HG03097 (cell line): ENCODE data around the gene ZNF526.
"Not testable (repeated sequence)": the region's sequence is repeated elsewhere in the genome, so short reads cannot be mapped to it uniquely, and the experiment has no call there.

Experiments used
- ATAC-seq: cut with Tn5 transposase; IDR thresholded peaks from one replicate; pipeline ENCODE4 v1.9.1; 2021; ENCODE audit not compliant: unreplicated experiment, low FRiP score

ZNF526 gene

DNA sequence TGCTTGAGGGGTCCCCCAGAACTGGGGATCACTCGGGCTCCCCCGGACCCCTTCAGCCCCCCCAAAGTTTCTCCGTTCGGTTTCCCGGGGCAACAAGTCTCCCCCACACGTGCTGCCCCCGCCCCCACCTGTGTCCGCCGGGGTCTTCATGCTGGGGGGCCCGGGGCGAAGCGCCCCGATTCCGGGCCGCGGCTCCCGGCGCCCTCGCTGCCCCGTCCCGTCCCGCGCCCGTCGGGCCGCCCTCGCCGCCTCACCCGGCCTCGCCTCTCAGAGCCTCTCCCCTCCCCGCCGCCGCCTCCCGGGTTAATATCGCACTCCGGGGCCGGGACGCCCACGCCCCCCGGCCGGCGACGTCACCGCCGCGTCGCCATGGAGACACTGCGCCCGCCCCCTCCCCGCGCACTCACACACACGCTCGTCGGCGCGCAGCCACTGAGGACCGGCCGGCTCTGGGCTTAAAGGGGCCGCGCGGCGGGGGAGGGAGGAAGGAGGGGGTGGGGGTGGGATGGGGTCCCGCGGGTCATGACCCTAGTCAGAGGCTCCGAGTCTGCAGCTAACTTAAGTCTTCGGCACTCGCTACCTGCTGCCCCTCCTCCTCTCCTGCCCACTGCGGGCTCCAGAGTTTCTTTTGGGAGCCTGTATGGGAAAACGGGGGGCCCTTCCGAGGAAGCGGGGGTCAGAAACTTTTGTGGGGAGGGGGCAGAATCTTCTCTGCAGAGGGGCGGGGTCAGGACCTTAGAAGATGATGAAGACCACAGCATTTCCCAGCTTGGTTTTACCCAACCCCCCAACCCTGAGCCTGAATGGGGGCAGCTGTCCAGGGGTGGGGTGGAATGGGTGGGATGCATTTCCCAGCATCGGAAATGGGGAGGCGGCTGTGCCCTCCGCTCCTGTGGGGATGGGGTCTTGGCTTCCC, 35.0 kb downstream of the ZNF526 start, which contains the start of gene ERF:
Gene ERF, minus strand, starts transcription at position 279 of the 916 bp plus-strand sequence. Its CDS starts 129 bp downstream, at position 150.
- ATAC-seq, result peak; percentile 68

DNA sequence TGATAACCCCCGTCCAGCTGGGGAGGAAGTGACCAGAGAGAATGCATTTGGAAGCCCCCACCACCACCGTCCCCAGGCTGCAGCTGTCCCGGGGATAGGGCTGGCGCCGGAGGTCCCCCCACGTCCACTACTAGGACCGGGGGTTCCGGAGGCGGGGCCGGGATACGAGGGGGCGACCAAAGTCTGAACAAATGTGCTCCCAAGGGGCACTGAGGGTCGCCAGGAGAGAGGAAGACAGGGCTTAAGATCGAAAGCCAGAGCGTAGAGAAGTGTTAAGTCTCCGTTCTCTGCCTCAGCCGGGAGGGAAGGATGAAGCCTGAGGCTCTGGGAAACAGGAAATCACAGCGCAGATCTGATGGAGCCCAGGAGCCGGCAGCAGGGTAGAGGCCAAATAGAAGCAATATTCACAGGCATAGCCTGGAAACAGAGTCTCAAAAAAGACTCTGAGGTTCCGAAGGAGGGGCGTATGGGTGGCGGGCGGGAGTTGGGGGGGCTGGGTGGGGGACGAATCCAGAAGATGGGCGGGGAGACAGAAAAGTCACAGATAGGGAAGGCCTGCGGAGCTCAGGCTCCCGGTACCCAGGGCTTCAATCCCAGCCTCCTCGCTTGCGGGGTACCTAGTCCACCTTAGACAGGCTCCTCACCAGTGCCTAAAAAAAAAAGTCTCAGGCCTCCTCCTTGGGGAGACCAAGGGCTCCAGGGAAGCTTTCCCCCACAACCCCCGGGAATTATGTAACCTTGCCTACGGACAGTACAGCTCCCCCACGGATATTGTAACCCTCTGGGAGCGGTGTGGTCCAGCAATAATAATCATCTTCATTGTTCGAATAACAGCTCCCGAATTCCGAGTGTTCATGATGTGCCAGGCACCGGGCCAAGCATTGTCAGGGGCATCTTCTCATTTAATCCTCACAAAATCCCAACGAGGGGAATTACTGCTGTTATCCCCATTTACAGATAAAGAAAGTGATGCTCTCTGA, 35.9 kb downstream of the ZNF526 start:
- ATAC-seq, result no peak

DNA sequence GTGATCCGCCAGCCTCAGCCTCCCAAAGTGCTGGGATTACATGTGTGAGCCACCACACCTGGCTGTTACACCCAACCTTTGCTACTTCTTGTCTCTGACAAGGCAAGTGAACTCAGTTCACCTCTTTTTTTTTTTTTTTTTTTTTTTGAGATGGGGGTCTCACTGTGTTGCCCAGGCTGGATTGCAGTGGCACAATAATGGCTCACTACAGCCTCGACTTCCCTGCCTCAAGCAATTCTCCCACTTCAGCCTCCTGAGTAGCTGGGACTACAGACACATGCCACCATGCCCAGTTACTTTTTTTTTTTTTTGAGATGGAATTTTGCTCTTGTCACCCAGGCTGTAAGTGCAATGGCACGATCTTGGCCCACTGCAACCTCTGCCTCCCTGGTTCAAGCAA, 37.7 kb downstream of the ZNF526 start:
- not testable (repeated sequence) for ATAC-seq

DNA sequence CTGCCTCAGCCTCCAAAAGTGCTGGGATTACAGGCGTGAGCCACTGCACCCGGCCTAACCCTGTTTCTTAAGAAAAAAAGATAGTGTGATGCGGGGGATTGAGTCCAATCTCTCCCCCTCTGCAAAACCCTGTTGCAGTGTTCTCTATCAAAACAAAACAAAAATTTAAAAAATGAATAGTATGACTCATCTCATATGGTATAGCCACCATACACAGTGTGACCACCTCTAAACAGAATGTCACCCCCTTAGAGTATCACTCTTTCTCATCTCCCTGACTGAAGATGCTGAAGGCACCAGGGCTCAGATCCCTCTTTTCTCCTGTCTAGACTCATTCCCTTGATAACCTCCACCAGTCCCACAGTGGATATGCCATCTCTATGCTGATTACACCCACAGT, 41.7 kb downstream of the ZNF526 start:
- no peak for ATAC-seq

DNA sequence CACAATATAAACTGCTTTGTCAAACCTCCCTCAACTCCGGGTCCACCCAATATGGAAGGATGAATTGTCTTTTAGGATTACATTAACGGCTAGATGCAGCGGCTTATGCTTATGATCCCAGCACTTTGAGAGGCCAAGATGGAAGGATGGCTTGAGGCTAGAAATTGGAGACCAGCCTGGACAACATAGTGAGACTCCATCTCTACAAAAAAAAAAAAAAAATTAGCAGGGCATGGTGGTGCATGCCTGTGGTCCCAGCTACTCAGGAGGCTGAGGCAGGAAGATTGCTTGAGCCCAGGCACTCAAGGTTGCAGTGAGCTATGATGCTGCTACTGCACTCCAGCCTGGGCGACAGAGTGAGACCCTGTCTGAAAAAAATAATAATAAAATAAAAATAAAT, 46.0 kb downstream of the ZNF526 start:
- not testable (repeated sequence) for ATAC-seq

DNA sequence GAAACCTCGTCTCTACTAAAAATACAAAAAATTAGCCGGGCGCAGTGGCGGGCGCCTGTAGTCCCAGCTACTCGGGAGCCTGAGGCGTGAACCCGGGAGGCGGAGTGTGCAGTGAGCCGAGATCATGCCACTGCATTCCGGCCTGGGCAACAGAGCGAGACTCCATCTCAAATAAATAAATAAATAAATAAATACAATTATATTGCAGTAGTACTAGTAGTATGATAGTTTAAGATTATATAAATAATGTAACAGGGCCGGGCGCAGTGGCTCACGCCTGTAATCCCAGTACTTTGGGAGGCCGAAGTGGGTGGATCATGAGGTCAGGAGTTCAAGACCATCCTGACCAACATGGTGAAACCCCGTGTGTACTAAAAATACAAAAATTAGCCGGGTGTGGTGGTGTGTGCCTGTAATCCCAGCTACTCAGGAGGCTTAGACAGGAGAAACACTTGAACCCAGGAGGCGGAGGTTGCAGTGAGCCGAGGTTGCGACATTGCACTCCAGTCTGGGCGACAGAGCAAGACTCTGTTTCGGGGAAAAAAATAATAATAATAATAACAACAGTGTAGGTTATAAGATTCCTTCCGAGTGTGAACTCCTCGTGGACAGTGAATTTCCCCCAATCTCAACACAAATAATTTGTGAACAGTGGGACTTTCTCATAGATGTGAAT, 47.0 kb downstream of the ZNF526 start:
- ATAC-seq, result not testable (repeated sequence)

DNA sequence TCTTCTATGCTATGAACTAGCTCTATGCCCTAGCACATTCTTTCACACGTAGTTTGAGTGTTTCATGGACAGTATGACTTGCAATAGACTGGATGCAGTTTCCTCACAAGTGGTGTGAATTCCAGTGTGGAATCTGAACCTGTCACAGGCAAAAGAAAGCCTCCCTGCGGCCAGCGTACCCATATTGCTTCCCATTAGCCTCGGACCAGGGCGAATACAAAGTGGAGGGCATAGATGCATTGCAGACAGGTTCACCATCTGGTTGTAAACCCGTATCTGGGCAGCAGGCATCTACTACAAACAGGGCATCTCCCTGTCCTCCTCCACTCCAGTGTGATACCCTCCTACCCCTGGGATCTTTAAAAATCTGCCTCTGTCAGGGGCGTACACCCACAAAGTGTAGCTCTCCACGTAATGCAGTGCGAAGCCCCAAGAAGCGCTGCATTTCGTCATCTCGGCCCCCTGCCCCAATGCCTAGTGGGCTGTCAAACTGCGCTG, 47.6 kb downstream of the ZNF526 start:
- no peak for ATAC-seq

DNA sequence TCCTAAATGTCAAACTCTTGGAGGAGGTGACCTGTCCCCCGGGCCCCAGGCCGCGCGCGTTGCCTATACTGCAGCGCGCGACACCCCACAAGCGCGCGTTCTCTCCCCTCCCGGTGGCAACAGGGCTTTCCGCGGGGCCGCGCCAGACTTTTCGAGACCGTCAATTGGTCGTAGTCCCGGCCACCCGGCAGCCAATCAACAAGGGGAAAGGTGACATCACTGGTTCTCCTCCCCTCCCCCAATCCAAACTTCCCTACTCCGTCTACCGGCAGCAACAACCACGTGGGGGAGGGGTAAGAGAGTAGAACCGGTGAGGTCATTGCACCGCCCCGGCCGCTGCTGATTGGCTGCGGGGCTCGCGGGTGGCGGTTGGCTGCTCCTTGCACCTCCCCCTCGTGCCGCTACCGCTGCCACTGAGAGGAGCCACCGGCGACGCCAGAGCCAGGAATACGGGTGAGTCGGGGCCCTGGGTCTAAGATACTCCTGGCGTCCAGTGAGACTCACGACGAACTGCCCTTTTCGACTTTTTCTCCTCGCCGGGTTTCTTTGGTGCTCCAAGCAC, 48.1 kb downstream of the ZNF526 start:
- ATAC-seq, result peak; percentile 47

DNA sequence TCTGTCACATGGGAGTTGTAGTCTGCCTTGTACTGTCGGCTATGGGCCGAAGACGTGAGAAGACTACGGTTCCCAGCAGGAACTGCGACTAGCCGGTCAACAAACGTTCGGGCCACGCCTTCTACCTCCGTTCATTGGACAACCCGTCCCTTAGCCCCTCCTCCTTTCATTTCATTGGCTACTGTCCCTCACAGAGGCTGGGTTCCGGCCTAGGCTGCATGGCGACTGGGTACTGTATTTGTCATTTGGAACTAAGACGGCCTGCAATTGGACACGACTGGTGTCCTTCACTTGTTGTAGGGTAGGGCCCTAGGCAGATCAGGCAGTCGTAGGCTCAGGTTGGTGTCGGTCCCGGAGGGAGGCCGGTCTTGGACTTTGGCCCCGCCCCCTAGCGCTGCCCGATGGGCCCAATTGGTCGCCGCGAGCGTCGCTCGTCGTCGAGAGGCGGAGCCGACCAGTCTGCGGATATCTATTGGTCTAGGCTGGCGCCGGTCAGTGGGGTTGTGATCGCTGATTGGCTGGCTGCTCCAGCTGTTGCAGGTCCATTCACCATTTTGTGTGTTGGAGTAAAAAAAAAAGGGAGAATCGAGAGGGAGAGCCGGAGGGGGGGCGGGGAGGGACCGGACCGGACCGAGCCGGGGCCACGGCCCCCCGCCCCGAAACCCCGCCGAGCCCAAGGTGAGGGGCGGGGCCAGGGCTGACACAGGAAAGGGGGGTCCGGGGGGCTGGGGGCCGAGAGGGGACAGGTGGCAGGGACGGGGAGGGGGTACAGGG, 48.8 kb downstream of the ZNF526 start, which contains the start of gene CIC:
Gene CIC, plus strand, starts transcription at position 549 of the 774 bp plus-strand sequence. CDS start 2,532 bp downstream, outside the sequence.
- ATAC-seq, result peak; percentile 87

DNA sequence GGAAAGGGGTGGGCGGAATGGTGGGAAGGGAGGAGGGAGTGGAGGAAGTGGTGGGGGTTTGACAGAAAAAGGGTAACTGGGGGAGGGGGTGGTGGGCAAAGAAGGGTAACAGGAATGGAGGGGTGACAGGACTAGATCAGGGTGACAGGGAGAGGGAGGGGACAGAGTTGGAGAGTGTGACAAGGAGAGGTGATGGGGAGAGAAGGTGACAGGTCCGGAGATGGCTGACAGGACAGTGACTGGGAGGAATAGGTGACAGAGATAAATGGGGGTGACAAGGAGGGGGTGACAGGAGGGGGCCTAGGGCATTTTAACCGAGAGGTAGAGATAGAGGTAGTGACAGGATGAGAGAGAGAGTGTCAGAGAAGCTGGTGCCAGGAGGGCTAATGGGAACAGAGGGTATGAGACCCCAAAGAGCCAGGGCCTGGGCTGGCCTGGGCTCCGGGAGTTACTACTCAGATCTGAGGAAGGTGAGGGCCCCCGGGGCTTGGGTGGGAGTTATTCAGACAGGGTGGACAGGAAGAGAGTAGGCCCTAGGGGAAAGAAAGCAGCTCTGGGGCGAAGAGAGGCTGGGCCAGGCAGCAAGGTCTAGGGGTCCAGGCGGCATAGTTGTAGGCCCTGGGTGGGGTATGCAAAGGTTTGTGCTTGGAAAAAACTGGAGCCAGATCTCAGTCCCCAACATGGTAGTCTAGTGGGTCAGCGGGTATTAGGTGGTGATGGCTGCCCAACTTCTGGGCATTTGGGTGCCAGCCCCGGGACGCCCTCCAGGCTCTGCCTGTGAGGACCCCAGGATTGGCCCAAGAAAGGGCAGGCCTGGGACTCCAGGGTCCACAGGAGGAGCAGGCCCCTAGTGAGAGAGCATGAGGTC, 49.6 kb downstream of the ZNF526 start:
- ATAC-seq, result no peak

DNA sequence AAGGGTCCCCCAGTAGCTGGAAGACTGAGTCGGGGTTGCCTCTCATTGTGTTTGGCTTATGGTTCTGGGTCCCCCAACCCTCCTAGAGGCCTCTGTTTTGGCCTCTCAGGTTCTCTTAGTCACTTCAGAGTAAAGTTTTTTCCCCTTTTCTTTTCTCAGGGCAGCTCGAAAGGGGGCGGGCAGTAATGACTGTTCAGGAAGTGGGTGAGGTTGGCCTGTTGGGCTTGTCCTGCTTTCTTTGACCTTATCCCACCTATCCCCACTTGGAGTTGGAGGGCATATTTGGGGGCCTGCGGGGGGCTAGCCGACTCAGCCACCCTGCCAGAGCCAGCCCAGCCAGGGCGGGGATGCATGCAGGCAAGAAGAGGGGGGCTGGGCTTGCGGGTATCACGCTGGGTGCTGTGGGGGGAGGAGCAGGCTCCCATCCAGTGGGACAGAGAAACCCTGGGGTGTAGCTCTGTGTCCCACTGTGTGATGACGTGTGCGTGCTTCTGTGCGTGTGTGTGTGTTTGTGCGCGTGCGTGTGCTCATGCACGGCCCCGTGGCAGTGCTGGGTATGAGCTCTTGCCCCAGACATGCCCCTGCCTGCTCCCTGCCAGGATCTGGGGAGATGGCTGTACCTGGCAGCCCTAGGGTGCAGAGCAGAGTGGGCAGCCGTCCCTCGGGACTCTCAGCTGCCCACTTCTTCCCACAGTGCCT, 50.4 kb downstream of the ZNF526 start:
- no peak for ATAC-seq

DNA sequence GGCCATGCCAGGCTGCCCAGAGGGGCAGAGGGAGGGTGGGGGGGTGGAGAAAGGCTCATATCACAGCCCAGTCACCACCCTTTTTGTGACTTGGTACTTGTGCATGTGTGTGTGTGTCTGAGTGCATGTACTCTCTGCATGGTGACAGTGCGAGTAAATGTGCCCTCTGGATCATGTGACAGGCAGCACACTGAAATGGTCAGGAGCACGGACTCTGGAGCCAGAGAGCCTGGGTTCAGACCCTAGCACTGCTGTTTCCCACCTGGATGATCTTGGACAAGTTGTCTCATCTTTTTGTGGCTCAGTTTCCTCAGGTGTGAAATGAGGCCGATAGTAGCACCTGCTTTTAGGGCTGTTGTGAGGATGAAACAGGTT, 50.9 kb downstream of the ZNF526 start:
- no peak for ATAC-seq

DNA sequence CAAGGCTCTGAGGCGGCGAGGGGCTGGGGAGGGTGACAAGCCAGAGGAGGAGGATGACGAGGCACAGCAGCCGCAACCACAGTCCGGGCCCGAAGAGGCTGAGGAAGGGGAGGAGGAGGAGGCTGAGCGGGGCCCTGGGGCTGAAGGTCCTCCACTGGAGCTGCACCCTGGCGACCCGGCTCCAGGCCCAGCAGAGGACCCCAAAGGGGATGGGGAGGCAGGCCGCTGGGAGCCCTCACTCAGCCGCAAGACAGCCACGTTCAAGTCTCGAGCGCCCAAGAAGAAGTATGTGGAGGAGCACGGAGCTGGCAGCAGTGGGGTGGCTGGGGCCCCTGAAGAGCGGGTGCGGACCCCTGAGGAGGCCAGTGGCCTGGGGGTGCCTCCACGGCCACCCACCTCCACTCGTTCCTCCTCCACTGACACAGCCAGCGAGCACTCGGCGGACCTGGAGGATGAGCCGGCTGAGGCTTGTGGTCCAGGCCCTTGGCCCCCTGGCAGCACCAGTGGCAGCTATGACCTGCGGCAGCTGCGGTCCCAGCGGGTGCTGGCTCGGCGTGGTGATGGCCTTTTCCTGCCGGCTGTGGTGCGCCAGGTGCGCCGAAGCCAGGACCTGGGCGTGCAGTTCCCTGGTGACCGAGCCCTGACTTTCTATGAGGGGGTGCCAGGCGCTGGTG, 51.9 kb downstream of the ZNF526 start:
- no peak for ATAC-seq

DNA sequence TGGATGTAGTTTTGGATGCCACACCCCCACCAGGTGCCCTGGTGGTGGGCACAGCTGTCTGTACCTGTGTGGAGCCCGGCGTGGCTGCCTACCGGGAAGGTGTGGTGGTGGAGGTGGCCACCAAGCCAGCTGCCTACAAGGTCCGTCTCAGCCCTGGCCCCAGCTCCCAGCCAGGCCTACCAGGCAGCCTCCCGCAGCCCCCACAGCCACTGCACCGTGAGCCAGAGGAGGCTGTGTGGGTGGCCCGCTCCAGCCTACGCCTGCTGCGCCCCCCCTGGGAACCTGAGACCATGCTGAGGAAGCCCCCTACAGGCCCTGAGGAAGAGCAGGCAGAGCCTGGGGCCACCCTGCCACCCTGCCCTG, 52.4 kb downstream of the ZNF526 start:
- no peak for ATAC-seq

DNA sequence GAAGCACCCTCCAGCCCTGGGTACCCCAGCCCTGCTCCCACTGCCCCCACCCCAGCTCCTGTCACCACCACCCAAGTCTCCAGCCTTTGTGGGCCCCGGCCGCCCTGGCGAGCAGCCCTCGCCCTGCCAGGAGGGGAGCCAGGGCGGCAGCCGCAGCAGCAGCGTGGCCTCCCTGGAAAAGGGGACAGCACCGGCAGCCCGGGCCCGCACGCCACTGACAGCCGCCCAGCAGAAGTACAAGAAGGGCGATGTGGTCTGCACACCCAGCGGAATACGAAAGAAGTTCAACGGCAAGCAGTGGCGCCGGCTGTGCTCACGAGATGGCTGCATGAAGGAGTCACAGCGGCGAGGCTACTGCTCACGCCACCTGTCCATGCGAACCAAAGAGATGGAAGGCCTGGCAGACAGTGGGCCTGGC, 52.9 kb downstream of the ZNF526 start:
- no peak for ATAC-seq

DNA sequence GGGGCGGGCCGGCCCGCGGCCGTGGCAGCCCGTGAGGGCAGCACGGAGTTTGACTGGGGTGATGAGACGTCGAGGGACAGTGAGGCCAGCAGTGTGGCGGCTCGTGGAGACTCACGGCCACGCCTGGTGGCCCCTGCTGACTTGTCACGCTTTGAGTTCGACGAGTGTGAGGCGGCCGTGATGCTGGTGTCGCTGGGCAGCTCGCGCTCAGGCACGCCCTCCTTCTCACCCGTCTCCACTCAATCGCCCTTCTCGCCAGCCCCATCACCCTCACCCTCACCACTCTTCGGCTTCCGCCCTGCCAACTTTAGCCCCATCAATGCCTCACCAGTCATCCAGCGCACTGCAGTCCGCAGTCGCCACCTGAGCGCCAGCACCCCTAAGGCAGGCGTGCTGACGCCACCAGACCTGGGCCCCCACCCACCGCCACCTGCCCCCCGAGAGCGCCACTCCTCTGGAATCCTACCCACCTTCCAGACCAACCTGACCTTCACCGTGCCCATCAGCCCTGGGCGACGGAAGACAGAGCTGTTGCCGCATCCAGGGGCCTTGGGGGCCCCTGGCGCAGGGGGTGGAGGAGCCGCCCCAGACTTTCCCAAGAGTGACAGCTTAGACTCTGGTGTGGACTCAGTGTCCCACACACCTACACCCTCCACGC, 53.4 kb downstream of the ZNF526 start:
- ATAC-seq, result no peak
